Activated T-cell treated with anti-CD3 and anti-CD28 coated beads for 1 hour (primary cell): Measurements from ENCODE around the gene LBHD2.
A peak's percentile ranks its signal among the peaks of the same experiment; 100 is the strongest.

Experiments used
- DNase-seq: peaks from one replicate; pipeline ENCODE4 v3.0.0-alpha.2; 2020; ENCODE audit warnings: low read depth

LBHD2 gene

DNA sequence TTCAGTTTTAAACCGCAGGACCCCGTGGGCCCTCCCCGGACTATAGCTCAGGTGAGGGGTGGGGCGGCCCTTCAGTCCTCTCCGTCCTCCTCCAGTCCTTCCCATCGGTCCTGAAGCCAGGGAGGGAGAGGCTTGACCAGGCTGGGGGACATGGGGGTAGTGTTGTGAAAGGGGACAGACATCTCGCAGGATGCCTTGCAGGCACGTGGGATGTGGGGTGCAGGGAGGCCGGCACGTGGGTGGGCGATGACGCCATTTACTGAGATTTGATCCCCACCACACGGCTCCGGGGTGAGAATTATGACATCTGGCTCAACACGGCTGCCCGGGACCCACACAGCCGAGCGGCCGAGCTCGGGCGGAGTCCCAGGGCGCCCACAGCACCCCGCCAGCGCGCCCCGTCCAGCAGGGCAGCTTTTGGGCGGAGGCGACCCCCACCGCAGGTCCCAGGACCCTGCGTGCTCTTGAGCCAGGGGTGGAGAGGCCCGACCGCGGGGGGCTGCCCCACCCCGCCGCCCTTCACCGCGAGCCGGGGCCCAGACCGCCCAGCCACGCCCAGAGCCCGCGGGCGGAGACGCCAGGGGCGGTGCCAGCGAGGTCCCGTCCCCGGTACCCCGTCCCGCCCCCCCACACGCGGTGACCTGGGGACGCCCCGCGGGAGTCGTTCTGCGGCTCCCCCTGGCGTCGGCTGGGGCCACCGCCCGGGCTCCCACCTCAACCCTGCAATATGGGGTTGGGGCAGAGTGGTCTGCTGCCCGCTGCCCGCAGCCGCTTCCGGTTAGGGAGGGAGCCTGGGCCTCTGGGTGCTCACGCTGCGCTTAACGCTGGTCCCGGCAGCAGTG is 7.3 kb downstream of the LBHD2 start:
- DNase-seq = peak; percentile 69

DNA sequence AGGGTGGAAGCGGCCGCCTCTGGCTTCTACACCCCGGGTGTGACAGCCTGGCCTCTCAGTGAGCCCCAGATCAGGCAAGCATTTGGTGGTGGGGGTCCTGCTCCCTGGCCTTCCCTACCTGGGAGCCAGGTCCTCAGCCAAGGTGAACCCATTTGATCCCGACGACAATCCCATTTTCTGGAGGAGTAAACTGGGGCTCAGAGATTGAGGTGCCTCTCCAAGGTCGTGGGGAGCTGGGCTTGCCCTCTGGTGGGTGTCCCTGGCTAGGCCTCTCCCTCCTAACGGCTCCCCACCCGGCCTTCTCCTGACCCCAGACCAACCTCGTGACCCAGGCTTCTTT is 7.8 kb downstream of the LBHD2 start:
- DNase-seq = no peak

DNA sequence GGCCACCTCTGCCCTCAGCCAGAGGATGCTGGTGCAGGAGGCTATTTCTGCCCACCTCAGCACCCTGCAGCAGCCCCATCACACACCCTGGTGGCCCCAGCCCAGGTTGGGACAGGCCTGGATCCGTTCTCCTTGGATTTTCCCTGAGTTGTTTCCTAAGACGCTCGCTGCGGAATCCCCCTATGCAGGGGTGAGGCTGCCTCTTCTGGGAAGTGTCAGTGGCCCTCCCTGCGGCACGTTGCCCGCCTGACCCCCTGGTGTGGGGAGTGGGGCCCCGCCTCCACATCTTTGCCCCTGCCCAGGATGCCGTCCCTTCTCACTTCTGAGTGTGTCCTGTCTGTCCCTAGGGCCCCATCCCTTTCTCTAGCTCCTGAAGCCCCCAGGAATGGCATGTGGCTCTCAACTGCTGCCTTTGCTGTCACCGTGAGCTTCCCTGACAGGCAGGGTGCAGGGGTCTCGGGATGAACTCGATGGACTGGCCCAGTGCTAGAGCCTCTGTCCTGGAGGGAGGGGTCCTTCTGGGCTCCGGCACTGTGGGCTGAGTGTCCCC is 9.9 kb downstream of the LBHD2 start:
- DNase-seq = no peak

GRCh38 chr14:103094406-103095209 is 10.6 kb downstream of the LBHD2 start, which contains the start of gene EXOC3L4:
Gene EXOC3L4, plus strand, starts transcription at chr14:103094725. Its CDS starts 5,495 bp downstream, at chr14:103100220.
- no peak for DNase-seq

DNA sequence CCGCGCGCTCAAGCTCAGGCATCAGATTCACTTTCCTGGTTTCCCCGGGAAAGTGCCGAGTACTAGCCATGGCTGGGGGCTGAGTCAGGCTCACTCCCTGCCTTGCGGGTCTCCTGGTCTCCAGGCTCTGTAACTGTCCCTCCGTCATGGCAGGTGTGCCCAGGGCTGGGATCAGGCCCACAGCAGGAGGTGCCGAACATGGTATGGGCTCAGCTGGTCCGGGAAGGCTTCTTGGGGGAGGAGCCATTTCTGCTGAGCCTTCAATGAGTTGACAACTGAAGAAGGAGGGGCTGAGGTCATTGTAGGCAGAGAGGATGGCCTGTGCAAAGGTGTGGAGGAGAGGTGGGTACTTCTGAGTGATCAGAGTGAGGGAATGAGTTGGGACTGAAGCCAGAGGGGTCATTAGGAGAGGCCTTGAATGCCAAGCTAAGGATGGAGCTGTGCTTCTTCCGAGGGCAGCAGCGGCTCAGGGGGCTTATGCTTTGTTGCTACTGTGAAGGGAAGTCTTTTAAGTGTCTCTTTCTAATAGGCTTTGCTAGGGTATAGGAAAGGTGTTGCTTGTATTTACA is 11.3 kb downstream of the LBHD2 start:
- no peak for DNase-seq

DNA sequence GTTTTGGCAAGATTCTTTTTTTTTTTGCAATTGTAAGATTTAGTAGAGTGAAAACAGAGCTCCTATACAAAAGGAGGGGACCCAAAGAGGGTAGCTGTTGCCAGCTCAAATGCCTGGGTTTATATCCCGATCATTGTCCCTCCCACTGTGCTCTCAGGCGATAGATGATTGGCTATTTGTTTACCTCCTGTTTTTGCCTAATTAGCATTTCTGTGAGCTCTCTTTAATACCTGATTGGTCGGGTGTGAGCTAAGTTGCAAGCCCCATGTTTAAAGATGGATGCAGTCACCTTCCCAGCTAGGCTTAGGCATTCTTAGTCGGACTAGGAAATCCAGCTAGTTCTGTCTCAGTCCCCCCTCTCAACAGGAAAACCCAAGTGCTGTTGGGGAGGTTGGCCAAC is 12.4 kb downstream of the LBHD2 start:
- DNase-seq = no peak

DNA sequence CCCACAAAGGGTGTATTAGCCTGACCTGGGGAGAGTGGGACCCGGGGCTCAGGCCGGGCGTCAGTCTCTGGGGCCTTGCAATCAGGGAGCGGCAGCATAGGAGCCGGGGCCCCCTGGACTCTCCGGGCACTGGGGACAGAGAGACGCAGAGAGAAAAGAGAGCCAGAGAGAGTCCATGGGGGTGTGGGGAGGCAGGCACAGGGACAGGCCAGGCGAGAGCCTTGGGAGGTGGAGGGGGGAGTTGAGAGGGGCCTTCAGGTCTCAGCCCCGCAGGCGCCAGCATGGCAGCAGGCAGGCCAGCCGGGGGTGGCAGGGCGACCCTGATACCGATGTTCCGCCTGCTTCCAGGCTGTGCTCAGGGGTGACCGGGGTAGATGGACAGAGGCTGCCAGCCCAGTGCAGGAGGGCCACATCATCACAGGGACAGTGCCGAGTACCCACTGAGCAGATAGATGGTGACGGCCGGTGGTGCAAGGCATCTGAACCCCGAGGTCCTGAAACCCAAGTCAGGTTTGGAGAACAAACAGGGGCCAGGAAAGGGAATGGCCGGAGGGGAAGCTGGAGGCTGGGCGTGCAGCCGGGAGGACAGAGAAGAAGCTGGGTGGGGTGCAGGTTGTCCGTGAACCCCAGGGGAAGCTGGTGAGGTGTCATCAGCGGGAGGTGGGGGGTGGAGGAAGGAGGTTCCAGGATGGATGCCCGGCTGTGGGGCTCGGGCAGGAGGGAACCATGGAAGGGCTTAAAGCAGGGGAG is 13.4 kb downstream of the LBHD2 start:
- no peak for DNase-seq

GRCh38 chr14:103097994-103098957 is 14.3 kb downstream of the LBHD2 start:
- DNase-seq = no peak

DNA sequence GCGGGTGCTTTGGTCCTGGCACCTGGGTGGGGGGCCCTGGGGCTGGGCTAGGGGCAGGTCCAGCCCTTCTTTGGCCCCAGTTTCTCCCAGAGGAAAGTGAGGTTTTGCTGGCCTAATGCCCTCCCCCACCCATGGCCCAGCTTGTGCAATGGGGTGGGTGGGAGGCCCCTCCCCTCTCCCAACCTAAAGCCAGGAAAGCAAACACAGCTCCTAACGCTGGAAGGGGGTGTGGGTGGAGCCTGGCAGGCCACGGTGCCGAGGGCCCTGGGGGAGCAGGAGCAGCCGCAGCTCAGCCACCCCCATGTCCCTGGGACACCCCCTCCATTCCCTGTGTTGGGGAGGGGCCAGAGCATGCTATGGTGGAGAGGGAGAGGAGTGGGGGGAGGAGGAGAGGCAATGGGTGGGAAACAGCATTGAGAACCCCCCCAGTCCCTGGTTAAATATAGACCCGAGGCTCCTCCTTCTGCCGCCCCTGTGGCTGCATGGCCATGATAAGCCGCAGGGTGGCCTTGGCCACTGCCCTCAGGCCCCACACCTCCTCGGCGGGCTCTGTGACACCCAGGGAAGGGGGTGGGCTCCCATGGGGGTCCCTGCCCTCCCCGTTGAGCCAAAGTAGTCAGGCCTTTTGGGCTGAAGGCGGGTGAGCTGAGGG is 15.2 kb downstream of the LBHD2 start:
- no peak for DNase-seq

GRCh38 chr14:103099733-103100280 is 15.8 kb downstream of the LBHD2 start:
- no peak for DNase-seq

GRCh38 chr14:103100281-103101121 is 16.5 kb downstream of the LBHD2 start:
- DNase-seq = no peak

- DNase-seq = no peak
Measured at GRCh38 chr14:103101257-103101962, 17.4 kb downstream of the LBHD2 start.

- DNase-seq = no peak
Measured at GRCh38 chr14:103101963-103102688, 18.1 kb downstream of the LBHD2 start.

DNA sequence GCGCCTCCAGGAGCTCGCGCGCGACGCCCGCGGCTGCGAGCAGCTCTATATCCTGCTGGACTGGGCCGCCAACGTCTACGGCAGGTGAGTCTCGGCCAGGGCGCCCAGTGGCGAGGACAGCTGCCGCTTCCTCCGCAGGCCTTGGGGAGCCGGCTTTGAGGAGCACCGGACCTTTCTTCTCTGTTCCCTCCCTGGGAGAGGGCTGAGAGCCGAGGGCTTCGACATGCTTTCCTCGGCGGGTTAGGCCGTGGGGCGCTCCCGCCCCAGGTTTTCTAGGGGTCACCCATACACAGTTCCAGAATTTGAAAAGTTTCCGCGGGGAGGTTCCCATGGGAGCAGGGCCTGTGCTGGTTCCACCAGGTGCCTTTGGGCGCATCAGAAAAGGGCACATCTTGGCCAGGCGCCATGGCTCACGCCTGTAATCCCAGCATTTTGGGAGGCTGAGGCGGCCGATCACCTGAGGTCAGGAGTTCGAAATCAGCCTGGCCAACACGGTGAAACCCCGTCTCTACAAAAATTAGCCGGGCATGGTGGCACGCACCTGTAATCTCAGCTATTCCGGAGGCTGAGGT is 18.8 kb downstream of the LBHD2 start:
- no peak for DNase-seq

GRCh38 chr14:103103461-103104388 is 19.7 kb downstream of the LBHD2 start:
- DNase-seq = no peak

DNA sequence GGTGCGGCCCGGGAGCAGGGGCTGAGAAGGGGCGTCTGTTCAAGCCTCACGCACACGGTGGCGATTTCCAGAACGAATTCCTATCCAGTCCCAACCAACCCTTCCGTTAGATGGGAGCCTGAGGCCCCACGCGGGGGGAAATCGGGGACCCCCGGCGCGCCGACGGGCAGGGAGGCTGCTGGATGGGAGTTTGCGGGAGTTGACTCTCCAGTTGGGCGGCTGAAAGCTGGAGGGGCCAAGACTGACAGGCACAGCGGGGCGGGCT is 20.3 kb downstream of the LBHD2 start:
- no peak for DNase-seq
